Neutrophil (primary cell): ENCODE results near the gene UBE3D.
"Not testable (repeated sequence)": the region's sequence is repeated elsewhere in the genome, so short reads cannot be mapped to it uniquely, and the experiment has no call there.

Source experiments
- H3K27ac ChIP-seq: fragments of 200-600 bp; sonication (generic); 2 replicates; pipeline ENCODE4 v1.5.1; 2016; ENCODE audit warnings: mild to moderate bottlenecking, moderate library complexity
- H3K27me3 ChIP-seq: fragments of 200-600 bp; sonication (generic); 2 replicates; pipeline ENCODE4 v1.6.0; 2016; ENCODE audit warnings: mild to moderate bottlenecking
- H3K36me3 ChIP-seq: fragments of 200-600 bp; sonication (generic); 2 replicates; pipeline ENCODE4 v1.5.1; 2017
- H3K4me1 ChIP-seq, 2 experiments: fragments of 200-600 bp in 1 of 2; sonication (generic) in 1 of 2; 1 replicate in 1 of 2; 2 replicates in 1 of 2; pipeline versions ENCODE4 v1.5.1 to v1.6.1; 2013 to 2016; ENCODE audit warnings: low read depth in 1 of 2, low read length in 1 of 2, mild to moderate bottlenecking in 1 of 2, moderate library complexity in 1 of 2; ENCODE audit not compliant: control insufficient read depth in 1 of 2, insufficient read depth in 1 of 2
- H3K4me3 ChIP-seq, 2 experiments: fragments of 200-600 bp in 1 of 2; sonication (generic) in 1 of 2; 1 replicate in 1 of 2; 2 replicates in 1 of 2; pipeline ENCODE4 v1.5.1; 2013 to 2016; ENCODE audit warnings: low read depth in 1 of 2, low read length in 1 of 2, mild to moderate bottlenecking in 1 of 2, moderate library complexity in 1 of 2
- H3K9me3 ChIP-seq: fragments of 200-600 bp; sonication (generic); 2 replicates; pipeline ENCODE4 v1.5.1; 2016
- TF ChIP-seq, protein P1 (sequence below): fragments of 200-600 bp; sonication (generic); IDR thresholded peaks from 2 replicates; pipeline ENCODE4 v1.5.1; 2016; ENCODE audit warnings: antibody characterized with exemption

UBE3D gene

GRCh38 chr6:82904860-82905259 is 160.8 kb downstream of the UBE3D start:
- Histone ChIP-seq H3K27ac (no peak overlapping the region), H3K27me3 (no peaks in the 10 kb centered on the region), H3K4me1 (no peaks in the 10 kb centered on the region), H3K36me3 (no peaks in the 10 kb centered on the region), H3K4me3 (no peak overlapping the region), H3K9me3 (no peaks in the 10 kb centered on the region)
- TF ChIP-seq, protein P1, sequence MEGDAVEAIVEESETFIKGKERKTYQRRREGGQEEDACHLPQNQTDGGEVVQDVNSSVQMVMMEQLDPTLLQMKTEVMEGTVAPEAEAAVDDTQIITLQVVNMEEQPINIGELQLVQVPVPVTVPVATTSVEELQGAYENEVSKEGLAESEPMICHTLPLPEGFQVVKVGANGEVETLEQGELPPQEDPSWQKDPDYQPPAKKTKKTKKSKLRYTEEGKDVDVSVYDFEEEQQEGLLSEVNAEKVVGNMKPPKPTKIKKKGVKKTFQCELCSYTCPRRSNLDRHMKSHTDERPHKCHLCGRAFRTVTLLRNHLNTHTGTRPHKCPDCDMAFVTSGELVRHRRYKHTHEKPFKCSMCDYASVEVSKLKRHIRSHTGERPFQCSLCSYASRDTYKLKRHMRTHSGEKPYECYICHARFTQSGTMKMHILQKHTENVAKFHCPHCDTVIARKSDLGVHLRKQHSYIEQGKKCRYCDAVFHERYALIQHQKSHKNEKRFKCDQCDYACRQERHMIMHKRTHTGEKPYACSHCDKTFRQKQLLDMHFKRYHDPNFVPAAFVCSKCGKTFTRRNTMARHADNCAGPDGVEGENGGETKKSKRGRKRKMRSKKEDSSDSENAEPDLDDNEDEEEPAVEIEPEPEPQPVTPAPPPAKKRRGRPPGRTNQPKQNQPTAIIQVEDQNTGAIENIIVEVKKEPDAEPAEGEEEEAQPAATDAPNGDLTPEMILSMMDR, result no peak

GRCh38 chr6:82904257-82904656 is 161.4 kb downstream of the UBE3D start:
- TF ChIP-seq, protein P1, result no peak
- H3K27me3 ChIP-seq, result no peaks in the 10 kb centered on the region
- H3K9me3 ChIP-seq, result no peaks in the 10 kb centered on the region
- H3K36me3 ChIP-seq, result no peaks in the 10 kb centered on the region
- no peak overlapping the region for H3K4me3 ChIP-seq
- no peaks in the 10 kb centered on the region for H3K4me1 ChIP-seq
- no peak overlapping the region for H3K27ac ChIP-seq

DNA sequence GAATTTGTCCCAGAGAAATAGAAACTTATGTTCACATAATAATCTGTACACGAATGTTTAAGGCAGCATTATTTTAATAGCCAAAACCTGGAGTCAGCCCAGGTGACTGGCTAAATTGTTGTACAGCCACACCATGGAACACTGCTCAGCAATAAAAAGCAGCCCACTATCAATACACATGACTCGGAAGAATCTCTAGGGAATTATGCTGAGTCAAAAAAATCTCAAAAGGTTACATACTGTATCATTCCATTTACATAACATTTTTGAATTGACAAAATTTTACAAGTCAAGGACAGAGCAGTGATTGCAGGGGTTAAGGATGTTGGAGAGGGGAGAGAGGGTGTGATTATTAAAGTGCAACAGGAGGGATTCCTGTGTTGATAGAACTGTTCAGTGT is 163.4 kb downstream of the UBE3D start:
- TF ChIP-seq, protein P1, result no peak
- Histone ChIP-seq H3K4me3 (no peak overlapping the region), H3K36me3 (no peaks in the 10 kb centered on the region)

DNA sequence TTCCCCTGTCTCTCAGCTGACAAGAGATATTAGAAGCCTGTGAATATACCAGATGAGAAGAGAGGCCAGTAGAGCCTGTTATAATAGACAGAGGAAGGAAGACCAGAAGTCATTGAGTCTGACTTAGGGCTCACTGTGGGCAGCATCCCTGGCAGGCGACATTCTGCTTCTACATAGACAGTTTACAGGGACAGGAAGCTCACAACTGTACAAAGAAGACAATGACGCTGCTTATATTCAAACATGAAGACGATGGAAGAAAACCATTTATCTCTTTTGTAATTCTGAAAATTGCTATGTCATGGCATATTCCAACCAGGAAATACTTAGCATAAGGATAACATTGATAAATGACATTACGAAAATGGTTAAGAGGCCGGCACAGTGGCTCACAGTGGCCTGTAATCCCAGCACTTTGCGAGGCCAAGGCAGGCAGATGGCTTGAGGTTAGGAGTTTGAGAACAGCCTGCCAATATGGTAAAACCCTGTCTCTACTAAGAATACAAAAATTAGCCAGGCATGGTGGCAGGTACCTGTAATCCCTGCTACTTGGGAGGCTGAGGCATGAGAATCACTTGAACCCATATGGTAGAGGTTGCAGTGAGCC is 170.9 kb downstream of the UBE3D start:
- H3K4me3 ChIP-seq, result no peak overlapping the region
- no peaks in the 10 kb centered on the region for H3K36me3 ChIP-seq
- no peaks in the 10 kb centered on the region for H3K4me1 ChIP-seq
- H3K27me3 ChIP-seq, result no peaks in the 10 kb centered on the region
- H3K9me3 ChIP-seq, result no peaks in the 10 kb centered on the region
- H3K27ac ChIP-seq, result no peak overlapping the region
- TF ChIP-seq, protein P1, result no peak

More for the DNA sequence above, 163.4 kb downstream of the UBE3D start:
- Histone ChIP-seq H3K27ac (no peak overlapping the region), H3K4me1 (no peaks in the 10 kb centered on the region), H3K27me3 (no peaks in the 10 kb centered on the region), H3K9me3 (no peaks in the 10 kb centered on the region)

DNA sequence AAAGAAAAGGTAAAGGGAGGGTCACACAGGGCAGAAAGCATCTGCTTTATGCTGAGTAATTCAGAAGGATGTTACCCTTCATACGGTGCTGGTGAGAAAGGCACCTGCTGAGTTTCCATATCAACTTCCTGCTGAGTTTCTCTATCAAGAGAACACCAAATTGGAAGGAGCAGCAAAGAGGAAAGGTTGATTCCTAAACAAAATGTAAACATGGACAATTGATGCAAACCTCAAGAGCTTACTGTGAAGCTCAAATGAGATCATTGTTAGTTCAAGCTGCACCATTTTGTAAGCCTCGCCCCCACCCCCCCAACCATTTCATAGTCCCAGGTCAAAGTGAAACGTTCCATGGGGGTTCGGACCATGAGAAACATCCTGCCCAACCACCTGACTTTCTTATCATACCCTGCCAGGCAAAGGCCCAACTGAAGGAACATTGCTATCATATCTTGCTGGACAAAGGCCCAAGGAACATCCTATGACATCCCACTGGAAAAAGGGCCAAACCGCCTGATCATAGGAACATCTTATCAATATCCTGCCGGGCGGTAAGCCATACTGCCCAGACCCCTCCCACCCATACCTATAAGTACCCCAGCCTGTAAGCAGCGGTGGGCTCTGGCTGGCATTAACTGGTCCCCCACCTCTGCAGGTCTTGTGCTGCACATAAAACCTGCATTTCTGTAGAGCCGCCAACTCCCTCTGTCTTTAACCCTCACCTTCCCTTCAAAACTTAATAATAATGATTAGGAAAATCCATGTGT is 171.6 kb downstream of the UBE3D start:
- no peak overlapping the region for H3K4me3 ChIP-seq
- H3K27ac ChIP-seq, result no peak overlapping the region
- H3K27me3 ChIP-seq, result no peaks in the 10 kb centered on the region
- H3K36me3 ChIP-seq, result no peaks in the 10 kb centered on the region
- H3K4me1 ChIP-seq, result no peaks in the 10 kb centered on the region
- TF ChIP-seq, protein P1, result no peak
- H3K9me3 ChIP-seq, result no peaks in the 10 kb centered on the region

DNA sequence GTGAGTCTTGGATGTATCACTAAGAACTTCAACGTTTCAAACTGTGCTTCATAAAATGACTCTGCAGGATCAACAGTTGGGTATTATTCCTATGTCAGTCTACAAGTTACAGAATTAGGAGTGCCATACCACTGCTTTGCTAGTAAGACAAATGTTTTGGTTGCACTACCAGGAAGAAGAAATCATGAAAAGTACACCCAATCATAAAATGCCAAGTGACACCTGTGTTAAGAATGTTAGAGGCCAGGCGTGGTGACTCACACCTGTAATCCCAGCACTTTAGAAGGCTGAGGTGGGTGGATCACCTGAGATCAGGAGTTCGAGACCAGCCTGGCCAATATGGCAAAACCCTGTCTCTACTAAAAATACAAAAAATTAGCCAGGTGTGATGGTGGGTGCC is 174.1 kb downstream of the UBE3D start:
- H3K27me3 ChIP-seq, H3K4me1 ChIP-seq, H3K36me3 ChIP-seq, H3K9me3 ChIP-seq, H3K4me3 ChIP-seq, H3K27ac ChIP-seq: not testable (repeated sequence)
